ENCODE measurements around the gene GMDS. TPM values are rescaled to one million over a fixed set of nuclear protein-coding genes. Genes with fewer than 3 reads are reported as not detected.

Gene GMDS
- total and polyA plus RNA-seq, 11 donors = 4.5 to 10.7 (median 7.0) TPM

- H3K27ac ChIP-seq = no peak overlapping the region
- intact Hi-C loops (cut with DNase I) = loop anchor here in 3 of 10 donors (10.0 kb wide), 3 partner anchors 196 to 426 kb away; partner anchors contain the start of gene FOXC1 (in 1 of the 3)
- no peak for TF ChIP-seq CTCF (IDR thresholded peaks at IDR 0.05)
- no peak for TF ChIP-seq POLR2A (IDR thresholded peaks at IDR 0.05)
- 87 to 97% (median 95%) methylated on average over 7 of the region's 7 CpGs for WGBS, 4 donors
- no peaks in the 10 kb centered on the region for H3K36me3 ChIP-seq
- no peaks in the 10 kb centered on the region for H3K9me3 ChIP-seq
- DNase-seq (no peak), ATAC-seq (no peak)
- H3K4me3 ChIP-seq = no peak overlapping the region
- H3K27me3 ChIP-seq = no peaks in the 10 kb centered on the region
- peaks cover 0 to 2% (median 0%) of the 10 kb centered on the region in 12 donors for H3K4me1 ChIP-seq
Observed at GRCh38 chr6:2030682-2031244, 214.6 kb downstream of the GMDS start.

GRCh38 chr6:2029952-2030351 is 215.5 kb downstream of the GMDS start:
- intact Hi-C loops (cut with DNase I) = loop anchor here in 3 of 10 donors (10.0 kb wide), 3 partner anchors 195 to 425 kb away; partner anchors contain the start of gene FOXC1 (in 1 of the 3)
- DNase-seq (no peak), ATAC-seq (no peak)
- Histone ChIP-seq H3K4me1 (peaks cover 0 to 2% (median 0%) of the 10 kb centered on the region in 12 donors), H3K36me3 (no peaks in the 10 kb centered on the region), H3K27ac (no peak overlapping the region), H3K27me3 (no peaks in the 10 kb centered on the region), H3K9me3 (no peaks in the 10 kb centered on the region), H3K4me3 (no peak overlapping the region)
- TF ChIP-seq CTCF (IDR thresholded peaks at IDR 0.05) = no peak
- TF ChIP-seq POLR2A (IDR thresholded peaks at IDR 0.05) = no peak
- 89 to 95% (median 91%) methylated on average over 3 of the region's 3 CpGs for WGBS, 4 donors

- TF ChIP-seq POLR2A (IDR thresholded peaks at IDR 0.05) = no peak
- no peak for TF ChIP-seq CTCF (IDR thresholded peaks at IDR 0.05)
- no peaks in the 10 kb centered on the region for H3K9me3 ChIP-seq
- DNase-seq (no peak), ATAC-seq (no peak)
- 95 to 98% (median 96%) methylated on average over 1 of the region's 1 CpG for WGBS, 4 donors
- H3K4me3 ChIP-seq = no peak overlapping the region
- H3K27me3 ChIP-seq = no peaks in the 10 kb centered on the region
- no peaks in the 10 kb centered on the region for H3K36me3 ChIP-seq
- H3K4me1 ChIP-seq = peaks cover 0 to 2% (median 0%) of the 10 kb centered on the region in 12 donors
- H3K27ac ChIP-seq = no peak overlapping the region
- intact Hi-C loops (cut with DNase I) = no loop called here
Observed at GRCh38 chr6:2029130-2029794, 216.1 kb downstream of the GMDS start.

GRCh38 chr6:2028457-2029038 is 216.9 kb downstream of the GMDS start:
- Histone ChIP-seq H3K27ac (no peak overlapping the region), H3K36me3 (no peaks in the 10 kb centered on the region), H3K27me3 (no peaks in the 10 kb centered on the region), H3K4me3 (no peak overlapping the region), H3K4me1 (peaks cover 0 to 2% (median 0%) of the 10 kb centered on the region in 12 donors), H3K9me3 (no peaks in the 10 kb centered on the region)
- WGBS, 4 donors = 49 to 60% (median 52%) methylated on average over 6 of the region's 6 CpGs
- no peak for TF ChIP-seq POLR2A (IDR thresholded peaks at IDR 0.05)
- no peak for TF ChIP-seq CTCF (IDR thresholded peaks at IDR 0.05)
- intact Hi-C loops (cut with DNase I) = no loop called here
- DNase-seq (no peak), ATAC-seq (peak in 3 of 4 donors; percentile 29 to 71 (median 63))

All from heart left ventricle (tissue), 16 donors.